Jurkat, Clone E6-1 (cell line): ENCODE data around the gene WDR18.

Source experiments
- DNase-seq: peaks from one replicate; pipeline ENCODE4 v3.0.0-alpha.2; 2011; ENCODE audit warnings: low read depth, low spot score
- H3K4me3 ChIP-seq: 2 replicates; pipeline ENCODE4 v1.5.1; 2011; ENCODE audit warnings: mild to moderate bottlenecking, low read length, control low read depth, moderate library complexity

Gene WDR18

GRCh38 chr19:961866-962620, 22.1 kb upstream of the WDR18 start:
- no peak overlapping the region for H3K4me3 ChIP-seq
- no peak for DNase-seq

- DNase-seq: no peak
- no peak overlapping the region for H3K4me3 ChIP-seq
Observed at GRCh38 chr19:962683-963400, 21.3 kb upstream of the WDR18 start.

GRCh38 chr19:963486-963951, 20.6 kb upstream of the WDR18 start:
- DNase-seq: no peak
- H3K4me3 ChIP-seq: no peak overlapping the region

- DNase-seq: no peak
- no peak overlapping the region for H3K4me3 ChIP-seq
Observed at GRCh38 chr19:964116-964520, 20.0 kb upstream of the WDR18 start.

GRCh38 chr19:964761-965694, 19.1 kb upstream of the WDR18 start:
- no peak overlapping the region for H3K4me3 ChIP-seq
- DNase-seq: peak; percentile 57

GRCh38 chr19:966485-967088, 17.6 kb upstream of the WDR18 start:
- no peak for DNase-seq
- no peak overlapping the region for H3K4me3 ChIP-seq

GRCh38 chr19:970695-971094, 13.4 kb upstream of the WDR18 start:
- no peak for DNase-seq
- H3K4me3 ChIP-seq: no peak overlapping the region

- no peak overlapping the region for H3K4me3 ChIP-seq
- no peak for DNase-seq
Observed at GRCh38 chr19:971795-972194, 12.3 kb upstream of the WDR18 start.

- DNase-seq: no peak
- no peak overlapping the region for H3K4me3 ChIP-seq
Observed at GRCh38 chr19:972281-972680, 11.9 kb upstream of the WDR18 start.

- H3K4me3 ChIP-seq: no peak overlapping the region
- DNase-seq: no peak
Observed at GRCh38 chr19:973726-974563, 10.2 kb upstream of the WDR18 start.

- no peak overlapping the region for H3K4me3 ChIP-seq
- no peak for DNase-seq
Observed at GRCh38 chr19:974564-975257, 9.4 kb upstream of the WDR18 start.

- H3K4me3 ChIP-seq: no peak overlapping the region
- DNase-seq: no peak
Observed at GRCh38 chr19:976476-976875, 7.7 kb upstream of the WDR18 start.

- no peak overlapping the region for H3K4me3 ChIP-seq
- DNase-seq: no peak
Observed at GRCh38 chr19:977058-977464, 7.1 kb upstream of the WDR18 start.

- no peak for DNase-seq
- no peak overlapping the region for H3K4me3 ChIP-seq
Observed at GRCh38 chr19:979318-979741, 4.8 kb upstream of the WDR18 start.

GRCh38 chr19:980133-980998, 3.8 kb upstream of the WDR18 start:
- H3K4me3 ChIP-seq: no peak overlapping the region
- DNase-seq: no peak

- no peak for DNase-seq
- H3K4me3 ChIP-seq: peak overlapping the region; percentile 25
Observed at GRCh38 chr19:982567-983170, 1.5 kb upstream of the WDR18 start.

GRCh38 chr19:986083-986482, 1.9 kb downstream of the WDR18 start:
- no peak overlapping the region for H3K4me3 ChIP-seq

More at GRCh38 chr19:986083-986482, 1.9 kb downstream of the WDR18 start:
- DNase-seq: no peak
